NT2/D1 (cell line): ENCODE measurements around the gene UBR1.

Experiments
- YY1 ChIP-seq: IDR thresholded peaks from 2 replicates; pipeline ENCODE4 v1.6.1; 2011; ENCODE audit not compliant: insufficient read length, insufficient read depth
- ZNF274 ChIP-seq: IDR thresholded peaks from 2 replicates; pipeline ENCODE4 v1.6.1; 2011; ENCODE audit warnings: mild to moderate bottlenecking, low read depth, low read length

DNA sequence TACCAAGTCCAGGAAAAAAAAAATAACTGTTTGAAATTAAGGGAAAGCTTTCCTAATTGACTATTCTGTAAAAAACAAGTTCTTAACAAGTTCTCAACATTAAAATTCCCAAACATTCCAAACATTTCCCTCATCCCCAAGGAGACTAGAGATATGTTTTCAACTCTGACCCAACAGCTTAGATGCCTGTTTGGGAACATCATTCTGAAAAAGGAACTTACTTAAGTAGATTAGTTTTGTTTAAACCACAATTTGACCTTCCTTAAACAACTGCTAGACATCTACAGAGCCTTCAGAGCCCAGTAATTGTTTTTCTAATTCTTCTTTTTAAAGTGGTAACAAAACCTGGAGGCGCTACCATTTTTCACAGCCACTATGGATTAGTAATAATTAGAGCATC is 12.8 kb downstream of the UBR1 start:
- TF ChIP-seq YY1 (no peak), ZNF274 (no peak)
